B cell (primary cell): ENCODE measurements around the gene BST1.

Experiments
- CTCF ChIP-seq: fragments of 200-600 bp; IDR thresholded peaks from one replicate; pipeline ENCODE4 v1.8.0; 2022; ENCODE audit warnings: antibody characterized with exemption, mild to moderate bottlenecking
- EZH2 ChIP-seq: IDR thresholded peaks from 2 replicates; pipeline ENCODE4 v1.6.1; 2012; ENCODE audit warnings: borderline replicate concordance, low read depth, mild to moderate bottlenecking, moderate library complexity, low read length; ENCODE audit not compliant: insufficient read depth, poor library complexity, severe bottlenecking

- no peak for TF ChIP-seq EZH2
- no peak for TF ChIP-seq CTCF
These were observed 32.3 kb upstream of the BST1 start for GRCh38 chr4:15670576-15670975.
